HepG2 (cell line): Measurements from ENCODE around the gene DFFA. TPM values are rescaled to one million over a fixed set of nuclear protein-coding genes. Genes with fewer than 3 reads are reported as not detected.

Experiments
- ATAC-seq: fragments of 200-7000 bp; cut with Tn5 transposase; 3 replicates; pipeline ENCODE4 v1.9.1; 2020; ENCODE audit warnings: mild to moderate bottlenecking, moderate library complexity
- BruUV-seq: library from RNA; stranded (reverse); fragments of 400-500 nt; replicated peaks from 2 replicates; lab custom pipeline; 2021; lab: Mats Ljungman, UMichigan
- CTCF ChIA-PET: fragments of 300-600 bp; formaldehyde crosslinking; extraction: SDS; loops from one replicate; lab custom pipeline; 2021; ENCODE audit warnings: low total read pairs, inconsistent platforms, low intra/inter-chr PET ratio; lab: Yijun Ruan, JAX
- POLR2A ChIA-PET: fragments of 350-600 bp; sonication (Branson Sonifier 250); formaldehyde crosslinking; loops from one replicate; lab custom pipeline; 2020; ENCODE audit warnings: antibody characterized with exemption, inconsistent platforms; lab: Yijun Ruan, JAX
- DNase-seq: peaks from one replicate; pipeline ENCODE4 v3.0.0-alpha.2; 2015; ENCODE audit warnings: low spot score
- FAIRE-seq: peaks from 3 replicates; lab custom pipeline; 2011; peaks lifted over from hg19 to GRCh38; lab: Jason Lieb, UNC
- H2AFZ ChIP-seq: one replicate; pipeline ENCODE4 v1.6.1; 2011; ENCODE audit warnings: low read length, inconsistent platforms
- H3K27ac ChIP-seq: fragments of 300-600 bp; 3 replicates; pipeline ENCODE4 v1.8.0; 2011; ENCODE audit warnings: mixed run types, mild to moderate bottlenecking, mixed read lengths, low read length, inconsistent platforms; ENCODE audit not compliant: insufficient read depth; ENCODE audit errors: extremely low read length
- H3K27me3 ChIP-seq, 2 experiments: fragments of 200-600 bp in 1 of 2; 2 replicates in 1 of 2; 3 replicates in 1 of 2; pipeline versions ENCODE4 v1.6.0 to v1.8.0; 2011; ENCODE audit warnings: low read length in 2 of 2, mild to moderate bottlenecking in 2 of 2, moderate library complexity in 2 of 2, inconsistent platforms in 1 of 2; ENCODE audit not compliant: insufficient read depth in 2 of 2, control insufficient read depth in 1 of 2
- H3K36me3 ChIP-seq, 2 experiments: fragments of 200-600 bp in 1 of 2; replicated peaks in 1 of 2; 2 replicates in 1 of 2; 3 replicates in 1 of 2; pipeline versions ENCODE4 v1.5.1 to v1.8.0; 2011; ENCODE audit warnings: low read length in 2 of 2, inconsistent platforms in 1 of 2; ENCODE audit not compliant: insufficient read depth in 2 of 2, control insufficient read depth in 1 of 2
- H3K4me1 ChIP-seq: 2 replicates; pipeline ENCODE4 v1.5.1; 2012; ENCODE audit warnings: low read length, inconsistent platforms; ENCODE audit not compliant: insufficient read depth
- H3K4me2 ChIP-seq: 2 replicates; pipeline ENCODE4 v1.6.0; 2011; ENCODE audit warnings: low read depth, low read length, inconsistent platforms
- H3K4me3 ChIP-seq, 3 experiments: fragments of 200-600 bp in 1 of 3; sonication (generic), shearing (Covaris generic) in 1 of 3; replicated peaks in 1 of 3; 2 replicates each; pipeline ENCODE4 v1.5.1; 2011 to 2016; ENCODE audit warnings: low read length in 3 of 3, inconsistent platforms in 2 of 3, low read depth in 2 of 3, mild to moderate bottlenecking in 2 of 3, control low read depth in 1 of 3, mixed read lengths in 1 of 3; ENCODE audit not compliant: insufficient read depth in 1 of 3
- H3K79me2 ChIP-seq: one replicate; pipeline ENCODE4 v1.6.1; 2011; ENCODE audit warnings: low read length, inconsistent platforms; ENCODE audit not compliant: insufficient read depth
- H3K9ac ChIP-seq: 2 replicates; pipeline ENCODE4 v1.6.0; 2011; ENCODE audit warnings: mild to moderate bottlenecking, low read depth, low read length, inconsistent platforms; ENCODE audit not compliant: insufficient read depth
- H3K9me3 ChIP-seq: 2 replicates; pipeline ENCODE4 v1.5.1; 2012; ENCODE audit warnings: mild to moderate bottlenecking, low read length
- H4K20me1 ChIP-seq: 2 replicates; pipeline ENCODE4 v1.6.0; 2011; ENCODE audit warnings: inconsistent platforms, mild to moderate bottlenecking, low read length, moderate library complexity; ENCODE audit not compliant: insufficient read depth
- FOSL2 ChIP-seq: sonication (generic); formaldehyde crosslinking; IDR thresholded peaks from 2 replicates; pipeline ENCODE4 v1.4.0; 2020; ENCODE audit warnings: missing genetic modification reagents
- FOXK1 ChIP-seq: sonication (generic); formaldehyde crosslinking; IDR thresholded peaks from 2 replicates; pipeline ENCODE4 v1.4.0; 2020; ENCODE audit warnings: low read depth, missing genetic modification reagents, borderline replicate concordance
- KMT2A ChIP-seq: sonication (generic); formaldehyde crosslinking; IDR thresholded peaks from 2 replicates; pipeline ENCODE4 v1.4.0; 2020; ENCODE audit warnings: missing genetic modification reagents
- NFIB ChIP-seq: sonication (generic); formaldehyde crosslinking; IDR thresholded peaks from 2 replicates; pipeline ENCODE4 v1.9.0; 2021; ENCODE audit warnings: missing genetic modification reagents, mild to moderate bottlenecking, borderline replicate concordance
- PHF8 ChIP-seq: sonication (generic); formaldehyde crosslinking; IDR thresholded peaks from 2 replicates; pipeline ENCODE4 v1.5.0; 2020; ENCODE audit warnings: missing genetic modification reagents
- PREB ChIP-seq: sonication (generic); formaldehyde crosslinking; IDR thresholded peaks from 2 replicates; pipeline ENCODE4 v1.4.0; 2020; ENCODE audit warnings: missing genetic modification reagents
- RFXANK ChIP-seq: IDR thresholded peaks from 2 replicates; pipeline ENCODE4 v1.6.1; 2016
- SRSF4 ChIP-seq: fragments of 200-400 bp; formaldehyde crosslinking; IDR thresholded peaks from one replicate; pipeline ENCODE4 v1.6.1; 2018; ENCODE audit warnings: mild to moderate bottlenecking, low read depth, low read length, moderate library complexity; ENCODE audit not compliant: poor library complexity, severe bottlenecking
- TCF7L2 ChIP-seq: IDR thresholded peaks from 2 replicates; pipeline ENCODE4 v1.6.1; 2011; ENCODE audit warnings: mild to moderate bottlenecking, low read depth, low read length, moderate library complexity
- ZBTB38 ChIP-seq: sonication (generic); formaldehyde crosslinking; IDR thresholded peaks from 2 replicates; pipeline ENCODE4 v1.5.1; 2020; ENCODE audit warnings: mild to moderate bottlenecking, missing genetic modification reagents
- ZNF382 ChIP-seq: sonication (generic); formaldehyde crosslinking; IDR thresholded peaks from 2 replicates; pipeline ENCODE4 v1.5.0; 2020; ENCODE audit warnings: missing genetic modification reagents, mild to moderate bottlenecking, borderline replicate concordance
- ZNF550 ChIP-seq: sonication (generic); formaldehyde crosslinking; IDR thresholded peaks from 2 replicates; pipeline ENCODE4 v1.4.0; 2020; ENCODE audit warnings: mild to moderate bottlenecking, missing genetic modification reagents, borderline replicate concordance
- ZNF552 ChIP-seq: sonication (generic); formaldehyde crosslinking; IDR thresholded peaks from 2 replicates; pipeline ENCODE4 v1.9.0; 2022; ENCODE audit warnings: missing genetic modification reagents, mild to moderate bottlenecking, borderline replicate concordance
- ZNF839 ChIP-seq: sonication (generic); formaldehyde crosslinking; IDR thresholded peaks from 2 replicates; pipeline ENCODE4 v1.4.0; 2020; ENCODE audit warnings: missing genetic modification reagents, mild to moderate bottlenecking, borderline replicate concordance
- ZUFSP ChIP-seq: sonication (generic); formaldehyde crosslinking; IDR thresholded peaks from 2 replicates; pipeline ENCODE4 v1.9.0; 2021; ENCODE audit warnings: missing genetic modification reagents, mild to moderate bottlenecking, borderline replicate concordance
- WGBS: methylation state at CpG from one replicate; pipeline ENCODE4 v1.1.6; 2017; ENCODE audit warnings: low lambda C conversion rate; 5-methylcytosine and 5-hydroxymethylcytosine counted together
- in situ Hi-C: cut with HindIII; loops from 2 replicates; pipeline ENCODE4 v1.10.0; 2017; ENCODE audit warnings: low pct_unique_long_range_greater_than_20kb; ENCODE audit not compliant: extremely low pct_ligation_motif_present
- intact Hi-C: fragments of 100-400 bp; cut with micrococcal nuclease; formaldehyde crosslinking; loops from one replicate; pipeline ENCODE4 v1.10.0; 2022; ENCODE audit not compliant: unreplicated experiment
- polyA plus RNA-seq, 8 experiments: library from polyadenylated mRNA; depleted of rRNA in 3 of 8; stranded (reverse) in 7 of 8; unstranded in 1 of 8; fragments of >200 nt; fragmentation: Illumina TruSeq in 4 of 8; extraction: Trizol in 4 of 8; gene quantifications; 2 replicates each; pipeline versions ENCODE4 v1.2.1 to v1.2.3, GENCODE V29; 2011 to 2016; ENCODE audit warnings: low read depth in 4 of 8, missing spikeins in 1 of 8, mixed read lengths in 1 of 8; ENCODE audit not compliant: insufficient read depth in 1 of 8
- total RNA-seq, 5 experiments: library from RNA; depleted of rRNA; stranded (reverse); fragments of >200 nt; fragmentation: Illumina TruSeq; extraction: Trizol; gene quantifications; 2 replicates each; pipeline ENCODE4 v1.2.3, GENCODE V29; 2016; ENCODE audit warnings: low read depth in 1 of 5

Gene DFFA
- total and polyA plus RNA-seq, 2 of the 13 experiments (the other 11 are each of a cell fraction or from before 2014, with no cell fraction given), result 16.5 to 33.9 TPM

GRCh38 chr1:10433790-10434189 lies 38.5 kb downstream of the DFFA start:
- intact Hi-C loops, result loop anchor here (5.0 kb wide), 1 partner anchor 39 kb away; the partner anchor contains the start of genes DFFA and PEX14
- DNase-seq, result no peak
- no peak overlapping the region for H3K27ac ChIP-seq
- TF ChIP-seq FOXK1 (CRISPR knock-in tag), result no peak
- TF ChIP-seq NFIB (CRISPR knock-in tag), result no peak
- TF ChIP-seq ZNF839 (CRISPR knock-in tag), result no peak
- TF ChIP-seq PHF8 (CRISPR knock-in tag), result no peak
- TF ChIP-seq KMT2A (CRISPR knock-in tag), result no peak
- no peak for TF ChIP-seq ZBTB38 (CRISPR knock-in tag)
- no peak for TF ChIP-seq PREB
- TF ChIP-seq ZNF382 (CRISPR knock-in tag), result no peak
- TF ChIP-seq RFXANK (CRISPR knock-in tag), result no peak
- no peak for TF ChIP-seq FOSL2 (CRISPR knock-in tag)
- no peak for TF ChIP-seq TCF7L2
- no peak for TF ChIP-seq ZNF550 (CRISPR knock-in tag)
- TF ChIP-seq SRSF4, result no peak
- TF ChIP-seq ZNF552, result no peak
- no peak for TF ChIP-seq ZUFSP (CRISPR knock-in tag)
- TF ChIP-seq, all 625 proteins: peak for 0
- 92% methylated on average over 11 of the region's 11 CpGs for WGBS
- ChIA-PET POLR2A (no interaction called here), CTCF (no interaction called here)
- H2AFZ ChIP-seq, result no peak overlapping the region
- H3K79me2 ChIP-seq, result peaks cover 5% of the 10 kb centered on the region
- H3K4me3 ChIP-seq, result no peak overlapping the region
- ATAC-seq (no peak), FAIRE-seq (no peak)
- peaks cover 73% of the 10 kb centered on the region for H3K4me1 ChIP-seq
- in situ Hi-C loops, result loop anchor here (5.0 kb wide), 1 partner anchor 64 kb away; no protein-coding TSS in a partner anchor
- H3K4me2 ChIP-seq, result no peak overlapping the region
- BruUV-seq, result no TSS peak
- H3K9ac ChIP-seq, result no peak overlapping the region
- no peaks in the 10 kb centered on the region for H3K9me3 ChIP-seq
- H3K27me3 ChIP-seq, result no peaks in the 10 kb centered on the region
- no peaks in the 10 kb centered on the region for H4K20me1 ChIP-seq
- no peaks in the 10 kb centered on the region for H3K36me3 ChIP-seq
